HepG2 (cell line): ENCODE measurements around the gene ATF7IP. TPM values are rescaled to one million over a fixed set of nuclear protein-coding genes. Genes with fewer than 3 reads are reported as not detected.

Source experiments
- ATAC-seq: fragments of 200-7000 bp; cut with Tn5 transposase; 3 replicates; pipeline ENCODE4 v1.9.1; 2020; ENCODE audit warnings: mild to moderate bottlenecking, moderate library complexity
- BruUV-seq: library from RNA; stranded (reverse); fragments of 400-500 nt; replicated peaks from 2 replicates; lab custom pipeline; 2021; lab: Mats Ljungman, UMichigan
- CTCF ChIA-PET: fragments of 300-600 bp; formaldehyde crosslinking; extraction: SDS; loops from one replicate; lab custom pipeline; 2021; ENCODE audit warnings: low total read pairs, inconsistent platforms, low intra/inter-chr PET ratio; lab: Yijun Ruan, JAX
- POLR2A ChIA-PET: fragments of 350-600 bp; sonication (Branson Sonifier 250); formaldehyde crosslinking; loops from one replicate; lab custom pipeline; 2020; ENCODE audit warnings: antibody characterized with exemption, inconsistent platforms; lab: Yijun Ruan, JAX
- DNase-seq: peaks from one replicate; pipeline ENCODE4 v3.0.0-alpha.2; 2015; ENCODE audit warnings: low spot score
- FAIRE-seq: peaks from 3 replicates; lab custom pipeline; 2011; peaks lifted over from hg19 to GRCh38; lab: Jason Lieb, UNC
- H2AFZ ChIP-seq: one replicate; pipeline ENCODE4 v1.6.1; 2011; ENCODE audit warnings: low read length, inconsistent platforms
- H3K27ac ChIP-seq: fragments of 300-600 bp; 3 replicates; pipeline ENCODE4 v1.8.0; 2011; ENCODE audit warnings: mixed run types, mild to moderate bottlenecking, mixed read lengths, low read length, inconsistent platforms; ENCODE audit not compliant: insufficient read depth; ENCODE audit errors: extremely low read length
- H3K27me3 ChIP-seq, 2 experiments: fragments of 200-600 bp in 1 of 2; 2 replicates in 1 of 2; 3 replicates in 1 of 2; pipeline versions ENCODE4 v1.6.0 to v1.8.0; 2011; ENCODE audit warnings: low read length in 2 of 2, mild to moderate bottlenecking in 2 of 2, moderate library complexity in 2 of 2, inconsistent platforms in 1 of 2; ENCODE audit not compliant: insufficient read depth in 2 of 2, control insufficient read depth in 1 of 2
- H3K36me3 ChIP-seq, 2 experiments: fragments of 200-600 bp in 1 of 2; replicated peaks in 1 of 2; 2 replicates in 1 of 2; 3 replicates in 1 of 2; pipeline versions ENCODE4 v1.5.1 to v1.8.0; 2011; ENCODE audit warnings: low read length in 2 of 2, inconsistent platforms in 1 of 2; ENCODE audit not compliant: insufficient read depth in 2 of 2, control insufficient read depth in 1 of 2
- H3K4me1 ChIP-seq: 2 replicates; pipeline ENCODE4 v1.5.1; 2012; ENCODE audit warnings: low read length, inconsistent platforms; ENCODE audit not compliant: insufficient read depth
- H3K4me2 ChIP-seq: 2 replicates; pipeline ENCODE4 v1.6.0; 2011; ENCODE audit warnings: low read depth, low read length, inconsistent platforms
- H3K4me3 ChIP-seq, 3 experiments: fragments of 200-600 bp in 1 of 3; sonication (generic), shearing (Covaris generic) in 1 of 3; replicated peaks in 1 of 3; 2 replicates each; pipeline ENCODE4 v1.5.1; 2011 to 2016; ENCODE audit warnings: low read length in 3 of 3, inconsistent platforms in 2 of 3, low read depth in 2 of 3, mild to moderate bottlenecking in 2 of 3, control low read depth in 1 of 3, mixed read lengths in 1 of 3; ENCODE audit not compliant: insufficient read depth in 1 of 3
- H3K79me2 ChIP-seq: one replicate; pipeline ENCODE4 v1.6.1; 2011; ENCODE audit warnings: low read length, inconsistent platforms; ENCODE audit not compliant: insufficient read depth
- H3K9ac ChIP-seq: 2 replicates; pipeline ENCODE4 v1.6.0; 2011; ENCODE audit warnings: mild to moderate bottlenecking, low read depth, low read length, inconsistent platforms; ENCODE audit not compliant: insufficient read depth
- H3K9me3 ChIP-seq: 2 replicates; pipeline ENCODE4 v1.5.1; 2012; ENCODE audit warnings: mild to moderate bottlenecking, low read length
- H4K20me1 ChIP-seq: 2 replicates; pipeline ENCODE4 v1.6.0; 2011; ENCODE audit warnings: inconsistent platforms, mild to moderate bottlenecking, low read length, moderate library complexity; ENCODE audit not compliant: insufficient read depth
- FOXC1 ChIP-seq: sonication (generic); formaldehyde crosslinking; IDR thresholded peaks from 2 replicates; pipeline ENCODE4 v1.8.0; 2022; ENCODE audit warnings: mild to moderate bottlenecking, missing genetic modification reagents, borderline replicate concordance
- FOXK1 ChIP-seq: sonication (generic); formaldehyde crosslinking; IDR thresholded peaks from 2 replicates; pipeline ENCODE4 v1.4.0; 2020; ENCODE audit warnings: low read depth, missing genetic modification reagents, borderline replicate concordance
- HNF4A ChIP-seq: sonication (generic); formaldehyde crosslinking; IDR thresholded peaks from 2 replicates; pipeline ENCODE4 v1.4.0; 2020; ENCODE audit warnings: missing genetic modification reagents
- ISL2 ChIP-seq: sonication (generic); formaldehyde crosslinking; IDR thresholded peaks from 2 replicates; pipeline ENCODE4 v1.5.0; 2020; ENCODE audit warnings: missing genetic modification reagents
- MXI1 ChIP-seq: IDR thresholded peaks from 3 replicates; pipeline ENCODE4 v1.6.1; 2012; ENCODE audit warnings: low read depth, low read length, inconsistent platforms, borderline replicate concordance
- MYC ChIP-seq: sonication (generic); formaldehyde crosslinking; IDR thresholded peaks from 2 replicates; pipeline ENCODE4 v1.9.0; 2021; ENCODE audit warnings: missing genetic modification reagents, borderline replicate concordance
- NFE2L2 ChIP-seq: fragments of 150-350 bp; IDR thresholded peaks from 2 replicates; pipeline ENCODE4 v1.6.1; 2014; ENCODE audit warnings: low read length
- NPAS2 ChIP-seq: sonication (generic); formaldehyde crosslinking; IDR thresholded peaks from 2 replicates; pipeline ENCODE4 v1.8.0; 2022; ENCODE audit warnings: mild to moderate bottlenecking, missing genetic modification reagents, borderline replicate concordance
- TCF7 ChIP-seq: sonication (generic); IDR thresholded peaks from 2 replicates; pipeline ENCODE4 v1.6.1; 2016; ENCODE audit warnings: antibody characterized with exemption, low read depth
- ZNF598 ChIP-seq: sonication (generic); formaldehyde crosslinking; IDR thresholded peaks from 2 replicates; pipeline ENCODE4 v1.5.1; 2020; ENCODE audit warnings: mild to moderate bottlenecking, missing genetic modification reagents, borderline replicate concordance
- ZNF670 ChIP-seq: sonication (generic); formaldehyde crosslinking; IDR thresholded peaks from 2 replicates; pipeline ENCODE4 v1.8.0; 2022; ENCODE audit warnings: mild to moderate bottlenecking, missing genetic modification reagents, borderline replicate concordance
- WGBS: methylation state at CpG from one replicate; pipeline ENCODE4 v1.1.6; 2017; ENCODE audit warnings: low lambda C conversion rate; 5-methylcytosine and 5-hydroxymethylcytosine counted together
- in situ Hi-C: cut with HindIII; loops from 2 replicates; pipeline ENCODE4 v1.10.0; 2017; ENCODE audit warnings: low pct_unique_long_range_greater_than_20kb; ENCODE audit not compliant: extremely low pct_ligation_motif_present
- intact Hi-C: fragments of 100-400 bp; cut with micrococcal nuclease; formaldehyde crosslinking; loops from one replicate; pipeline ENCODE4 v1.10.0; 2022; ENCODE audit not compliant: unreplicated experiment
- polyA plus RNA-seq, 8 experiments: library from polyadenylated mRNA; depleted of rRNA in 3 of 8; stranded (reverse) in 7 of 8; unstranded in 1 of 8; fragments of >200 nt; fragmentation: Illumina TruSeq in 4 of 8; extraction: Trizol in 4 of 8; gene quantifications; 2 replicates each; pipeline versions ENCODE4 v1.2.1 to v1.2.3, GENCODE V29; 2011 to 2016; ENCODE audit warnings: low read depth in 4 of 8, missing spikeins in 1 of 8, mixed read lengths in 1 of 8; ENCODE audit not compliant: insufficient read depth in 1 of 8
- total RNA-seq, 5 experiments: library from RNA; depleted of rRNA; stranded (reverse); fragments of >200 nt; fragmentation: Illumina TruSeq; extraction: Trizol; gene quantifications; 2 replicates each; pipeline ENCODE4 v1.2.3, GENCODE V29; 2016; ENCODE audit warnings: low read depth in 1 of 5
- TF ChIP-seq, protein P1 (sequence below): sonication (generic); formaldehyde crosslinking; IDR thresholded peaks from 2 replicates; pipeline ENCODE4 v1.8.1; 2023; ENCODE audit warnings: mild to moderate bottlenecking, missing genetic modification reagents

The ATF7IP gene
- total and polyA plus RNA-seq, 2 of the 13 experiments (the other 11 are each of a cell fraction or from before 2014, with no cell fraction given): 1.8 to 11.8 TPM

DNA sequence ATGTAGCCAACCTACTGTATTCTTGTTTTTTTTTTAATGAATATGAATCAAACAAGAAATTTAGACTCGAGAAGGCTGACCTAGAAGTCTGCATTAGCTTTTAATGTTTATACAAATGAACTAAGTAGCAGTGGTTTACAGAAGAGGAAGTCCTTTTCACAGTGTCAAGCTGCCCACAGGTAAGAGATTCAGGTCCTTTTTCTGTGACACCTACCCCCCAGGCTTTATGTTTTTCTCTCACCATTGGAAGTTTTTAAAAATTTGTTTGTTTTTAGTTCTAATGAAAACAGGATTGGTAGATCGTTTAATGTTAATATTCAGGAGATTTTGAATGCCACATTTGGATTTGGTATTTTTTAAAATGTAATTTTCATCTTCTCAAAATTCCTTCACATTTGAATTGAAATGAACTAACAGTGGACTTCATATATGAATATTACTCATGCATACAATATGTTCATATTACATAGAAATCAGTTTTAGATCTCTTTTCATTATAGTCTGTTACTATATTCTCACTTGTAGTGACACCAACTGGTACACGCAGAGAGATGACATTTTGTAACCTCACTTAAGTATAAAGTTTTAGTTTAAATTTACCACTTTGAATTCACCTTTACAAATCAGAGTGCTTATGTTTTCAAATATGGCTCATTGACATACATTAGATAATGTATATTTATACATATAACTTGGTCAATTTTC is 29.7 kb downstream of the ATF7IP start:
- no peak for ATAC-seq
- Histone ChIP-seq H2AFZ (no peak overlapping the region), H3K36me3 (no peaks in the 10 kb centered on the region), H3K9me3 (no peaks in the 10 kb centered on the region), H3K79me2 (peaks cover 7% of the 10 kb centered on the region), H3K27me3 (no peaks in the 10 kb centered on the region), H3K4me2 (peak overlapping the region; percentile 31), H3K4me3 (peak overlapping the region in 1 of 3 experiments; percentile 22; a peak in 1 of 6 replicates), H3K4me1 (peaks cover 10% of the 10 kb centered on the region)
- WGBS: 44% methylated on average over 3 of the region's 3 CpGs
- POLR2A ChIA-PET: interaction anchor here (1.3 to 1.9 kb wide), 2 partner anchors 11 to 137 kb away, joined by 10 to 29 read pairs; no protein-coding TSS in a partner anchor
- in situ Hi-C loops: no loop called here
- no peak for TF ChIP-seq FOXC1 (CRISPR knock-in tag)
- TF ChIP-seq MYC: no peak
- TF ChIP-seq MXI1: no peak
- no peak for TF ChIP-seq HNF4A (CRISPR knock-in tag)
- TF ChIP-seq ZNF598: no peak
- no peak for TF ChIP-seq NFE2L2
- no peak for TF ChIP-seq FOXK1 (CRISPR knock-in tag)
- no peak for TF ChIP-seq NPAS2
- TF ChIP-seq, protein P1, sequence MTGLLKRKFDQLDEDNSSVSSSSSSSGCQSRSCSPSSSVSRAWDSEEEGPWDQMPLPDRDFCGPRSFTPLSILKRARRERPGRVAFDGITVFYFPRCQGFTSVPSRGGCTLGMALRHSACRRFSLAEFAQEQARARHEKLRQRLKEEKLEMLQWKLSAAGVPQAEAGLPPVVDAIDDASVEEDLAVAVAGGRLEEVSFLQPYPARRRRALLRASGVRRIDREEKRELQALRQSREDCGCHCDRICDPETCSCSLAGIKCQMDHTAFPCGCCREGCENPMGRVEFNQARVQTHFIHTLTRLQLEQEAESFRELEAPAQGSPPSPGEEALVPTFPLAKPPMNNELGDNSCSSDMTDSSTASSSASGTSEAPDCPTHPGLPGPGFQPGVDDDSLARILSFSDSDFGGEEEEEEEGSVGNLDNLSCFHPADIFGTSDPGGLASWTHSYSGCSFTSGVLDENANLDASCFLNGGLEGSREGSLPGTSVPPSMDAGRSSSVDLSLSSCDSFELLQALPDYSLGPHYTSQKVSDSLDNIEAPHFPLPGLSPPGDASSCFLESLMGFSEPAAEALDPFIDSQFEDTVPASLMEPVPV (CRISPR knock-in tag): no peak
- TF ChIP-seq ISL2 (CRISPR knock-in tag): no peak
- no peak for TF ChIP-seq ZNF670 (CRISPR knock-in tag)
- TF ChIP-seq TCF7: no peak
- TF ChIP-seq, all 625 proteins: peak for 0
- H4K20me1 ChIP-seq: no peaks in the 10 kb centered on the region
- no peak overlapping the region for H3K9ac ChIP-seq
- intact Hi-C loops: no loop called here
- peak overlapping the region; percentile 49 for H3K27ac ChIP-seq
- CTCF ChIA-PET: no interaction called here
- no TSS peak for BruUV-seq
- FAIRE-seq: no peak
- DNase-seq: no peak
